Measurements from ENCODE around the gene NPBWR2. TPM values are rescaled to one million over a fixed set of nuclear protein-coding genes. Genes with fewer than 3 reads are reported as not detected.
"Not testable (repeated sequence)": the region's sequence is repeated elsewhere in the genome, so short reads cannot be mapped to it uniquely, and the experiment has no call there.

Gene NPBWR2
- total RNA-seq, 1 donor from 2014 or later = not detected

GRCh38 chr20:64103871-64104666 is 3.3 kb downstream of the NPBWR2 start:
- no peak for DNase-seq

- no peak for DNase-seq
Observed at GRCh38 chr20:64102647-64103354, 4.6 kb downstream of the NPBWR2 start.

DNA sequence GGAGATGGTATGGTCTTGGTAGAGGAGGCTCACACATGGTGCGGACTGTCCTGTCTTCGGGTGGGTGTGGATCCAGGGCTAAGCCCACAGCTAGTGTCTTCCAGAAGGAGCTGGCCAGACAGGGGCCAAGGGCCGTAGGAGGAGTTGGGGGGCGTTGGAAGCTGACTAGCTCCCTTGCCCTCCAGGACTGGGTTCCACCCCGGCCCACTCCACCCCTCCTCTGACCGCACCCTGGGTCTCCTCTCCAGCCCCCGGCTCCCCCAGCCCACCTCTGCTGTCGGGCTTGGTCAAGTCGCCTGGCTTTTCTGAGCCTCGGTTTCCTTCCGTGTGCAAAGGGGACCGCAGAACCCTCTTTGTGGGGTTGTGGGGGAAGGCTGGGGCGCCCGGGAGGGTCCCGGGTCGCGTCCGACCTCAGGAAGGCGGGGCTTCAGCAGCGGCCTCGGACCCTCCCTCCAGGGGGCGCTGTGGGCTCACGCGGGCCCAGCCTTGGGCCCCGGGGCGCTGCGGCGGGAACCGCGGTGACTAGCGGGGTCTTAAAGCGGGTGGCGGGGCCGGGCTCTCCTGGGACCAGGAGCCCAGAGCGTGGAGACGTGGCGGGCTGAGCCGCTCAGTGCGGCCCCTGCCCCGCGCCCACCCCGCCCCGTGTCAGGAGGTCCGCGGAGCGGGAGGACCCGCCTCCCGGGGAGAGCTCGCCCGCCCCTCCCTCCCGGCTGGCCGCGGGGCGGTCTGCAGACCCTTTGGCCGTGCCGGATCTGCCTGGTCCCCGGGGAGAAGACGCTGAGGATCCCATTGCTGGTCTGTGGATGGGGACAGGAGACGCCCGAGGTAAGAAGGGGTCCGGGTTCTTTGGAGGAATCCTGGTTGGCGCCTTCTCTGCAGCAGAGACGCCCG is 5.4 kb downstream of the NPBWR2 start:
- no peak for DNase-seq

DNA sequence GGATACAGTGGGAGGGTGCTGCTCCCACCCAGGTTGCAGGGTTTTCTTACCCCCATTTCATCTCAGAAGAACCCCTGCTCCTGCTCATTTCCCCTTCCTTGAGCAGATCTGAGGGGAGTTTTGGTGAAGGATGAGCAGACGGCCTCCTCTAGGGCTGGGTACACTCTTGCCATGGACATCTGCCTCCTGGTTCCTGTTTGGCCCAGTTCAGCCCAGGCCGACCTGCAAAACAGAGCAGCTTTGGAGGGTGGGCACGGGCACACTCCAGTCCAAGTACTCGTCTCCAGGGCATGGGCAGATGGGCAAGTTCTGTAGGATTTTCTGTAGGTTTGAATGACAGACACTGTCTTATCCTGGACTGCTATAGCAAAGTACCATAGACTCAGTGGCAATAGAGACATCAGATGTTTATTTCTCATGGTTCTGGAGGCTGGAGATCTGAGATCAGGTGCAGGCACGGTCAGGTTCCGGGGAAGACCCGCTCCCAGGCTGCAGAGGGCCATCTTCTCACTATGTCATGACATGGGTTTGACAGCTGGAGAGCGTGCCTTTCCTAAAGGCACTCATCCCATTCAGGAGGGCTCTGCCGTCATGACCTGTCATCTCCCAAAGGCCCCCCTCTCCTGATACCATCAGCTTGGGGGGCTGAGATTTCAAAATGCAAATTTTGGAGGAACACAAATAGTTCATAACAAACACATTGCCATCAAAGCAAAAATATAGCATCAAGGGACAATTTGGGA is 6.2 kb downstream of the NPBWR2 start:
- DNase-seq = no peak

GRCh38 chr20:64100566-64100888 is 6.8 kb downstream of the NPBWR2 start:
- DNase-seq = no peak

- no peak for DNase-seq
Observed at GRCh38 chr20:64099880-64100565, 7.3 kb downstream of the NPBWR2 start.

- DNase-seq = no peak
Observed at GRCh38 chr20:64099086-64099786, 8.1 kb downstream of the NPBWR2 start.

- DNase-seq = no peak
Observed at GRCh38 chr20:64098471-64099013, 8.8 kb downstream of the NPBWR2 start.

GRCh38 chr20:64096535-64096934 is 10.8 kb downstream of the NPBWR2 start:
- DNase-seq = no peak

GRCh38 chr20:64095927-64096326 is 11.4 kb downstream of the NPBWR2 start:
- DNase-seq = no peak

- DNase-seq = no peak
Observed at GRCh38 chr20:64095455-64095854, 11.9 kb downstream of the NPBWR2 start.

- DNase-seq = no peak
Observed at GRCh38 chr20:64093013-64093503, 14.3 kb downstream of the NPBWR2 start.

- DNase-seq = no peak
Observed at GRCh38 chr20:64092258-64093012, 14.9 kb downstream of the NPBWR2 start.

DNA sequence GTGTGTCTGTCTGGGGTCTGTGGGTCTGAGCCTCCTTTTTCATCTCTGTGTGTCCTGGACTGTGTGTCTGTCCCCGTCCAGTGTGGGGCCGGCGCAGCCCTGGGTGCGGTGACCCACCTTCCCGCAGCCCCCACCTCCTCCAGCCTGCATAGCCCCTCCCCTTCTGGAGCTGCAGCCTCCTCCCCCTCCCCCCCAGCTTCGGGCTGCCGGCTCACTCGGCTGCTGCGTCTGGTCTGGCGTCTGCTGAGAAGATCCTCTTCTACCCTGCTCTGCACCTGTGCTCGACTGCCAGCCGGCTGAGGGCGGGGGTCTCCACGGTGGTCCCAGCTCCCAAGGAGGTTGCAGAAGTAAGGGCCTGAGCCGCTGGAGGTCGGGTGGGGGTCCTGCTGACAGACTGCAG is 15.6 kb downstream of the NPBWR2 start:
- no peak for DNase-seq

DNA sequence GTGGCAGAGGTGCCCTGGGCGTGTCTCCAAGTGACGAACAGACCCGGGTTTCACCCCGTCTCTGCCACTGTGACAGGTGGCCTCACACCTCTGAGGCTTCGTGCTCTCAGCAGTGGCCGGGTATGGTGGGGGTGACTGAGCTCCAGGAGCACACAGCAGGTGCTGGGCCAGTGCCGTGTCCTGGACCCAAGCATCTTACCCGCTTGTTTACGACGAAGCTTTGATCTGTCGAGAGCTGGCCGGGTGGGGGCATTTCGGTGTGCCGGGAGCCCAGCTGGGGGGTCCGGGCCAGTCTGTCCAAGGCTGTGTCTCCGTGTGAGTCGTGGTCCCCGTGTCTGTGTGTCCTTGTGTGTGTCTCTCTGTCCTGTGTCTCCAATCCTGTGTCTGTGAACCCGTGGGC is 16.0 kb downstream of the NPBWR2 start:
- DNase-seq = no peak

- no peak for DNase-seq
Observed at GRCh38 chr20:64090165-64090564, 17.2 kb downstream of the NPBWR2 start.

GRCh38 chr20:64088586-64088985 is 18.8 kb downstream of the NPBWR2 start:
- not testable (repeated sequence) for DNase-seq

DNA sequence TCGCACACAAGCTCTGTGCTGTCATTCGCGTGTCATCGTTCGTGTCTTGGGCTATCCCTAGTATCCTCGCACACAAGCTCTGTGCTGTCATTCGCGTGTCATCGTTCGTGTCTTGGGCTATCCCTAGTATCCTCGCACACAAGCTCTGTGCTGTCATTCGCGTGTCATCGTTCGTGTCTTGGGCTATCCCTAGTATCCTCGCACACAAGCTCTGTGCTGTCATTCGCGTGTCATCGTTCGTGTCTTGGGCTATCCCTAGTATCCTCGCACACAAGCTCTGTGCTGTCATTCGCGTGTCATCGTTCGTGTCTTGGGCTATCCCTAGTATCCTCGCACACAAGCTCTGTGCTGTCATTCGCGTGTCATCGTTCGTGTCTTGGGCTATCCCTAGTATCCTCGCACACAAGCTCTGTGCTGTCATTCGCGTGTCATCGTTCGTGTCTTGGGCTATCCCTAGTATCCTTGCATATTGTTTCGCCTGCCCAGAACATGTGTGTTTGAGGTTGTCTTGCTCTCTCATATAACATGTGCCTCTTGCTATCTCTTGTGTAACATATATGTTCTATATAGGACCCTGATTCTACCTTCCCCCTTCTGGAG is 20.0 kb downstream of the NPBWR2 start:
- DNase-seq = not testable (repeated sequence)

DNA sequence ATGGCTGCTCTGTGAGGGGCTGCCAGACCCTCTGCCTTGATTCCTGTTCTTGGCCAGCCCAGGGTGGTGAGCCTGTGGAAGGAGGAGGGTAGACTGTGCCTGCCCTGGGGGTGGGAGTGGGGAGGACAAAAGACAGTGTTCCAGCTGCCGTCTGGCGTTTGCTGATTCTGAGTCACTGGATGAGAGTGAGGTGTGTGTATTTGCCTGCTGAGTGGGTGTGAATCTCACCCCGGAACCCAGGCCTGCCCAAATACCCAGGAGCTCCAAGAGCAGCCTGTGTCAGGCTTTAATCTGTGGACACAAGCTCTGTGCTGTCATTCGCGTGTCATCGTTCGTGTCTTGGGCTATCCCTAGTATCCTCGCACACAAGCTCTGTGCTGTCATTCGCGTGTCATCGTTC is 20.6 kb downstream of the NPBWR2 start:
- DNase-seq = no peak
